Hematopoietic multipotent progenitor cell treated with erythropoietin and hydrocortisone succinate and interleukin-3 and kit ligand, for 15 days (in vitro differentiated cells): ENCODE results near the gene CCDC92B.

Experiments used
- DNase-seq: peaks from one replicate; pipeline ENCODE4 v3.0.0-alpha.2; 2015; ENCODE audit warnings: low spot score

CCDC92B gene

GRCh38 chr17:2778489-2778888 lies 29.0 kb upstream of the CCDC92B start:
- no peak for DNase-seq

GRCh38 chr17:2777242-2777867 lies 27.9 kb upstream of the CCDC92B start:
- no peak for DNase-seq

- no peak for DNase-seq
Observed at GRCh38 chr17:2776589-2777241, 27.3 kb upstream of the CCDC92B start.

GRCh38 chr17:2775206-2775605 lies 25.8 kb upstream of the CCDC92B start:
- DNase-seq: no peak

GRCh38 chr17:2770129-2770528 lies 20.7 kb upstream of the CCDC92B start:
- DNase-seq: no peak

GRCh38 chr17:2758870-2759269 lies 9.4 kb upstream of the CCDC92B start:
- DNase-seq: no peak

- DNase-seq: no peak
Observed at GRCh38 chr17:2755891-2756724, 6.7 kb upstream of the CCDC92B start.

GRCh38 chr17:2751491-2751890 lies 2.0 kb upstream of the CCDC92B start:
- no peak for DNase-seq

GRCh38 chr17:2750721-2751120 lies 1.3 kb upstream of the CCDC92B start:
- DNase-seq: no peak

GRCh38 chr17:2749784-2750181 lies 331 bp upstream of the CCDC92B start:
- DNase-seq: peak; percentile 56

GRCh38 chr17:2745317-2746037 lies 4.0 kb downstream of the CCDC92B start:
- no peak for DNase-seq

- DNase-seq: no peak
Observed at GRCh38 chr17:2737693-2738092, 11.8 kb downstream of the CCDC92B start.

GRCh38 chr17:2736956-2737355 lies 12.5 kb downstream of the CCDC92B start:
- DNase-seq: no peak

GRCh38 chr17:2735896-2736295 lies 13.6 kb downstream of the CCDC92B start:
- no peak for DNase-seq

- no peak for DNase-seq
Observed at GRCh38 chr17:2734939-2735338, 14.5 kb downstream of the CCDC92B start.

- no peak for DNase-seq
Observed at GRCh38 chr17:2731807-2732206, 17.6 kb downstream of the CCDC92B start.

GRCh38 chr17:2730764-2731353 lies 18.6 kb downstream of the CCDC92B start:
- DNase-seq: no peak

- DNase-seq: no peak
Observed at GRCh38 chr17:2724784-2725164, 24.7 kb downstream of the CCDC92B start.

GRCh38 chr17:2723997-2724783 lies 25.3 kb downstream of the CCDC92B start:
- no peak for DNase-seq

- DNase-seq: no peak
Observed at GRCh38 chr17:2723505-2723996, 25.9 kb downstream of the CCDC92B start.

GRCh38 chr17:2722611-2723010 lies 26.8 kb downstream of the CCDC92B start:
- no peak for DNase-seq
